Stimulated activated CD8-positive, alpha-beta memory T cell treated with anti-CD3 and anti-CD28 coated beads, Interleukin-15, amount 100 ng/mL, for 24 hours (primary cell): ENCODE data around the gene NF2.
"Not testable (repeated sequence)": the region's sequence is repeated elsewhere in the genome, so short reads cannot be mapped to it uniquely, and the experiment has no call there.

Source experiments
- DNase-seq: peaks from one replicate; pipeline ENCODE4 v3.0.0-alpha.2; 2020; ENCODE audit warnings: low read depth

The NF2 gene

DNA sequence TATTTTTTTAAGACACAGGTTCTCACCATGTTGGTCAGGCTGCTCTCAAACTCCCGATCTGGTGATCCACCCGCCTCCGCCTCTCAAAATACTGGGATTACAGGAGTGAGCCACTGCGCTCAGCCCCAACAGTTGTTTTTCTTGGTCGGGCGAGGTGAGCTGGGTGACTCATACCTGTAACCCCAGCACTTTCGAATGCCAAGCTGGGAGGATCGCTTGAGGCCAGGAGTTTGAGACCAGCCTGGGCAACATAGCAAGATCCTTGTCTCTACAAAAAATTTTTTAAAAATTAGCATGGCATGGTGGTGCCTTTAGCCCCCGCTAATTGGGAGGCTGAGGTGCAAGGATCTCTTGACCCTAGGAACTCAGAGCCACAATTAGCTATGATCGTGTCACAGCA, 7.0 kb upstream of the NF2 start:
- no peak for DNase-seq

- DNase-seq = not testable (repeated sequence)
These were observed 5.4 kb upstream of the NF2 start for GRCh38 chr22:29597871-29598683.

DNA sequence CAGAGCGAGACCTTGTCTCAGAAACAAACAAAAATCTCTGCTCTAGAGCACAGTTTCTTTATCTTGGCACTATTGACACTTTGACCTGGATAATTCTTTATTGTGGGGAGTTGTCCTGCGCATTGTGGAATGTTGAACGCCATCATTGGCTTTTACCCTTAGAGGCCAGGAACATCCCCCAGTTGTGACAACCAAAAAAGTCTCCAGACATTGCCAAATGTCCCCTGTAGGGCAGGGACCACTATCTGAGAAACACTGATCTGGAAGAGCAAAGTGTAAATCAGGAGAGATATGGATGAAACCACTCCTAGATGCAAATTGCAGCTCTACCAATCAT, 4.8 kb upstream of the NF2 start:
- no peak for DNase-seq

DNA sequence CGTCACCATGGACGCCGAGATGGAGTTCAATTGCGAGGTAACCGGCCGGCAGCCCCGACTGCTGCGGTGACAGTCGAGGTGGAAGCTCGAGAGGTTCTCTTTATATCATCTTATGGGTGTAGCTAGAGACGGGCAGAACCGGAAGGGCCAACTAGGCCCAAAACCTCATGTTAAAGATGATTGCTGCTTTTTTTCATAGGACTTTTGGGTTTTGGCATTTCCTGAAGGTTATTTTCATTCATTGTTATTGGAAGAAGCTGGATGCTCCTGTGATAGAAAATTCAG, 585 bp downstream of the NF2 start:
- no peak for DNase-seq

GRCh38 chr22:29605527-29605850, 2.1 kb downstream of the NF2 start:
- no peak for DNase-seq

DNA sequence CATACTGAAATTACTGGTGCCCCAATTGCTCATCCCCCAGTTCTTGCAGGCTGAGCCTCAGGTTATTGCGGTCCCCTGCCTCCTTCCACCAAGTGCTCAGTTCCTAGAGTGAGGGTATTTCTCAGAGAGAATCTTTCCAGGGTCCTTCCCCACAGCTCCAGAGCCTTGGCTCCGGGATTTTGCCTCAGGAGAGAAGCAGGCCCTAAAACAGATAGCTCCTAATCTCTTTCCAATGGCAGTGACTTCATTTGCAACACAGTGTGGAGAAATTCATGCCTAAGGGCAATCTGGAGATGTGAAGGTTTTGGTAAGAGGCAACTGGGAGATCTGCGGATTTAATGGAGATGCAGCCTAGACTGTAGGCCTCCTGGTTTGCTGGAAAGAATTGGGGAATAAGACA, 2.9 kb downstream of the NF2 start:
- no peak for DNase-seq

DNA sequence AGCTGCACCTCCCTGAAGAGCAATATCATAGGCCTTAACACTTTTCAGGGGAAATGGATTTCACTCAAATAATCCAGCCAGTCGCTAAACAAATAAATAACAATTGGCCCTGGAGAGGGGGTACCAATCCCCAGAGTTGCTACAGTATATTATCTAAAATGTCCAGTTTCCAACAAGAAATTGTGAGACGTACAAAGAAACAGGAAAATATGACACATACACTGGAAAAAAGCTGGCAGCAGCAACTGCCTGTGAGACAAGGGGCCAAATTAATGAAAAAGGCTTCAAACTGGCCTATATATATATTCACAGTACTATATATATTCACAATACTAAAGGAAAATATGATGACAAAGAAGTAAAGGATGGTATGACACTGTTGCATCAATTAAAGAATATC, 4.0 kb downstream of the NF2 start:
- no peak for DNase-seq

- no peak for DNase-seq
These were observed 5.7 kb downstream of the NF2 start for GRCh38 chr22:29609139-29609538.

DNA sequence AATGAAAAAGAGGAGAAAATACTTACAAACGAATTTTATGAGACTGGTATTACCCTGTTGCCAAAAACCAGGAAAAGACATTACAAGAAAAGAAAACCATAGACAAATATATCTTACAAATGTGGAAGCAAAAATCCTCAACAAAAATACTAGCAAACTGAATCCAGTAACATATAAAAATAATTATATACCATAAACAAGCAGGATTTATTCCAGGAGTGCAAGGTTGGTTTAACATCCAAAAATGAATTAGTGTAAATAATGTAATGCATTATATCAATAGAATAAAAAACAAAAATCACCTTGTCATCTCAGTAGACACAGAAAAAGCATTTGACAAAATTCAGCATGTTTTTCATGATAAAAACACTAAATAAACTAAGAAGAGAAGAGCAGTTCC, 7.3 kb downstream of the NF2 start:
- no peak for DNase-seq

GRCh38 chr22:29615705-29616327, 12.4 kb downstream of the NF2 start:
- DNase-seq = no peak

GRCh38 chr22:29617922-29618629, 14.6 kb downstream of the NF2 start:
- no peak for DNase-seq

DNA sequence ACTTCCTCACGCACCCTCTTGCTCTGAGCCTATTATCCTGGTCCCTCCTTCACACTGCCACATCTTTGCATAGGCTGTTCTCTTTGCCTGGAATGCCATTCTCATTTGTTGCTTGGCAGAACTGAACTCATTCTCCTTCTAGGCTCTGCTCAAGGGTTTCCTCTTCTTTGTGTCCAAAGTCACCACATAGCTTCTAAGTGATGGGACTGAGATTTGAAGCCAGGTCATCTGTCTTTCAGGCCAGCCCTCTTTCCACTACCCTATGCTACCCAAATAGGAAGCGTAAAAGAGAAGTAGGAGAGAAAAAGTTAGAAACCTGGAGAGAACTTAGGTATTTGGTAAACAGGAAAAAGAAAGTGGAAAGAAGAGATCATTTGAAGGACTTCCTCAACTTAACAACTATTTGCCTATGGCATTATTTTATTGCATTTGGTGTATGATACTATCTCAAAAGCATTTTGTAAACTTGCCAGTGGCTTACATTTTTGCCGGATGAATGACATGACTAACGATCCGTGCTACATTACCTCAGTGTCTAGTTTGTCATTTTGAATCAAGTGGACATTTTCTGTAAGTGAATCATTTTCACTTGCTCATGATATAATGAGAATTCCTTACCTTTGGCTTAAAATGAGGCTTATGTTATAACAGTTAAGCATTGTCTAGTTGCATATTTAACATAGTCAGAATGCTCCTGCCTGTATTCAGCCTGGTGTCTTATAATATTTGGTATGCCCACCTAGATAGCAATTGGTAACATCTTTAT, 18.5 kb downstream of the NF2 start:
- DNase-seq = no peak

- DNase-seq = no peak
These were observed 19.6 kb downstream of the NF2 start for GRCh38 chr22:29623059-29623458.

- no peak for DNase-seq
These were observed 20.2 kb downstream of the NF2 start for GRCh38 chr22:29623553-29624169.

DNA sequence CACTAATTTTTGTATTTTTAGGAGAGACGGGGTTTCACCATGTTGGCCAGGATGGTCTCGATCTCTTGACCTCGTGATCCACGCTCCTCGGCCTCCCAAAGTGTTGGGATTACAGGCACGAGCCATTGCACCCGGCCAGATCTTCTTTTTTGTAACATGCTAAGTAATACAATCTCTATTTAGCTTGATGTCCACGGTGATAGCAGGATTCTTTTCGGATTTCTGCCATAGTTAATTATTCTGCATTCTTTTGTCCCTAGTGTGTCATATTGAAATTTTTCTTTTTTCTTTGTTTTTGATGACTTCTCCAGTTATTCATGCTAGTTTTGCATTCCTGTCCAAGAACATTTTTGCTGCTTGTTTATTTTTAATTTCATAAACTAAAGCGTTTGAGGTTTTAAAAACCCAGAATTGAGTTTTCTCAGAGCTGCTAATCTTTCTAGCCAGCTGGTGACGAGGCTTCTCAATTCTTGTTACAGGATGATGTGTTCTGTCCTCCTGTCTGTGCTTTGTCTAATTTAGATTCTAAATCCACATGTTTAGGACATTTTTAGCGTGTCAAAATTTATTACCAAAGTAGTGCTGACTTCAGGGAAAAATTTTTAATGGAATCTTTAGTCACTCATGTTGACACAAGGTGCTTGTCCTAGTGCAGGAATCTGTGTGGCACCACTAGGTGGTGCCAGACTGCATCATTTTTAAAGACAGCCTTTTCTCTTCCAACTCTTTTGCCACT, 21.8 kb downstream of the NF2 start:
- DNase-seq = no peak

DNA sequence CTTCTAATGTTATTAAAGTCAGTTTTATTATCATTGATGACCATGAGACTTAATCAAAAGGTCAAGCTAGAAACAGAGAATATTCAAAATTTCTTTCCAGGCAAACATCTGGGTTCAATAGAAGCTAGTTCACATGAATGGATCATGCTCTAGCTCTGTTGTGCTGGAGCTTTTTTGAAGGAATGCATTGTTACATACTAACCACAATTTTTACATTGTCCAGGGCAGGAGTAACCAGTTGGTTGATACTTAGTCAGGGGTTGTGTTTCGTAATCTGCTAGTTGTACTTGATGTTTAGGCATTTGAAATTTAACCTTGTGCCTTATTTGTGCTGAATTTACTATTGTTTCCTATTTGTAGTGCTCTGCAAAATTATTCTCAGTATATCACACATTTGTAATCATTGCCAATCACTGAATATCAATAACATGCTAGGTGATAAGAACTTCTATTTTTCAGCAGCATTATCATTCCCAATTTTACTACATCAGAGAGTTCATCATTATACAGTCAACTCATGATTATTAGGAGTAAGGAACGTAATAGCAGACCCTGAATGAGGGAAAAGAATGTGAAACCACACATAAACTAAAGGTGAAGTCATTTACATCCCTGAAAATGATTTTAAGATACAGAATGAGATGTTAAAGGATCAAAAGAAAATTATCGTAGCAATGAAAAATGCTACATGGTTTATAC, 23.2 kb downstream of the NF2 start:
- no peak for DNase-seq

DNA sequence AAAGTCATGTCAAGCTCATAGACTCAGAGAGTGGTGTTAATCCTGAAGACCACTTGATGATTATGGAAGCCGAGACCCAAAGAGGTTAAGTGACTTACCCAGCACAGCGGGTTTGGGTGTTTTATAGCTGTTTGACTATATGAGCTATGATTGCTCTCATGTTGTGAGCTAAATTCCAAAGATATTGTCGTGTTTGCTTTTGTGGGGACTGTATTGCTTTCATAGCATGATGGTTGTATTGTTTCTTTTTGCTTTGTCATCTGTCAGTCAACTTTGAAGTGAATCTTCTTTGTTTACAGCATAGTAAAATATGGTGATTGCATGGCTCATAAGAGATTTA, 23.7 kb downstream of the NF2 start:
- DNase-seq = no peak

- DNase-seq = no peak
These were observed 25.8 kb downstream of the NF2 start for GRCh38 chr22:29628996-29629902.

- DNase-seq = no peak
These were observed 26.6 kb downstream of the NF2 start for GRCh38 chr22:29629903-29630516.

- DNase-seq = no peak
These were observed 27.6 kb downstream of the NF2 start for GRCh38 chr22:29630987-29631386.
